B cell (primary cell): ENCODE data around the gene ESPNL. TPM values are rescaled to one million over a fixed set of nuclear protein-coding genes. Genes with fewer than 3 reads are reported as not detected.

Experiments
- ATAC-seq: fragments of 200-7000 bp; cut with Tn5 transposase; one replicate; pipeline ENCODE4 v1.10.0; 2021; ENCODE audit warnings: low read depth, mild to moderate bottlenecking, moderate number of reproducible peaks, moderate library complexity
- CTCF ChIA-PET: fragments of 350-600 bp; sonication (Branson Sonifier 250); formaldehyde crosslinking; loops from one replicate; lab custom pipeline; 2021; ENCODE audit warnings: antibody characterized with exemption, inconsistent platforms; lab: Charles Lee
- POLR2A ChIA-PET: fragments of 350-600 bp; sonication (Branson Sonifier 250); formaldehyde crosslinking; loops from one replicate; lab custom pipeline; 2021; ENCODE audit warnings: antibody characterized with exemption; lab: Charles Lee
- DNase-seq: peaks from one replicate; pipeline ENCODE4 v3.0.0; 2013
- H2AFZ ChIP-seq: 2 replicates; pipeline ENCODE4 v1.6.1; 2012; ENCODE audit warnings: mild to moderate bottlenecking, low read depth, low read length; ENCODE audit not compliant: insufficient read depth, poor library complexity, severe bottlenecking
- H3K27ac ChIP-seq, 2 donors: 1 replicate in 1 of 2; 2 replicates in 1 of 2; pipeline ENCODE4 v1.5.1; 2012 to 2013; ENCODE audit warnings: low read length in 2 of 2, mild to moderate bottlenecking in 2 of 2, moderate library complexity in 1 of 2
- H3K27me3 ChIP-seq, 4 experiments: fragments of 200-600 bp in 1 of 4; sonication (generic) in 1 of 4; replicated peaks in 1 of 4; 1 replicate in 2 of 4; 2 replicates in 2 of 4; pipeline versions ENCODE4 v1.6.1 to v1.7.0; 2013 to 2016; ENCODE audit warnings: low read length in 3 of 4, mild to moderate bottlenecking in 2 of 4, mixed read lengths in 1 of 4, moderate library complexity in 1 of 4; ENCODE audit not compliant: insufficient read depth in 4 of 4, control insufficient read depth in 3 of 4; ENCODE audit errors: control extremely low read depth in 1 of 4
- H3K36me3 ChIP-seq, 2 experiments: replicated peaks in 1 of 2; 1 replicate in 1 of 2; 2 replicates in 1 of 2; pipeline versions ENCODE4 v1.6.1 to v1.7.1; 2013; ENCODE audit warnings: low read length in 1 of 2; ENCODE audit not compliant: insufficient read depth in 2 of 2, control insufficient read depth in 1 of 2; ENCODE audit errors: control extremely low read depth in 1 of 2, extremely low read depth in 1 of 2
- H3K4me1 ChIP-seq, 2 donors: fragments of 200-600 bp in 1 of 2; sonication (generic) in 1 of 2; 1 replicate in 1 of 2; 2 replicates in 1 of 2; pipeline versions ENCODE4 v1.5.1 to v1.6.1; 2013 to 2017; ENCODE audit warnings: low read length in 2 of 2; ENCODE audit not compliant: control insufficient read depth in 2 of 2, insufficient read depth in 2 of 2
- H3K4me2 ChIP-seq: replicated peaks from 2 replicates; pipeline ENCODE3; 2012; ENCODE audit warnings: mild to moderate bottlenecking, low read depth, low read length; ENCODE audit not compliant: poor library complexity, severe bottlenecking
- H3K4me3 ChIP-seq, 5 experiments: fragments of 200-600 bp in 1 of 5; sonication (generic) in 1 of 5; 1 replicate in 3 of 5; 2 replicates in 2 of 5; pipeline versions ENCODE4 v1.5.1 to v1.7.0; 2011 to 2016; ENCODE audit warnings: low read length in 4 of 5, mild to moderate bottlenecking in 4 of 5, low read depth in 2 of 5, control low read depth in 1 of 5, moderate library complexity in 1 of 5; ENCODE audit not compliant: insufficient read depth in 1 of 5; ENCODE audit errors: control extremely low read depth in 1 of 5, extremely low read depth in 1 of 5
- H3K79me2 ChIP-seq: fragments of 200-600 bp; sonication (generic); one replicate; pipeline ENCODE4 v1.6.0; 2016; ENCODE audit warnings: low read length; ENCODE audit not compliant: control insufficient read depth, insufficient read depth
- H3K9ac ChIP-seq: fragments of 200-600 bp; sonication (generic); 2 replicates; pipeline ENCODE4 v1.6.1; 2017; ENCODE audit warnings: mild to moderate bottlenecking, low read length, moderate library complexity
- H3K9me3 ChIP-seq, 3 donors: one replicate each; pipeline versions ENCODE4 v1.6.1 to v1.7.1; 2013; ENCODE audit warnings: low read length in 2 of 3; ENCODE audit not compliant: control insufficient read depth in 2 of 3, insufficient read depth in 1 of 3; ENCODE audit errors: control extremely low read depth in 1 of 3
- H4K20me1 ChIP-seq: 2 replicates; pipeline ENCODE4 v1.6.0; 2012; ENCODE audit warnings: mild to moderate bottlenecking, low read length; ENCODE audit not compliant: insufficient read depth, control insufficient read depth, poor library complexity, severe bottlenecking
- H3K27ac Mint-ChIP-seq: one replicate; pipeline ENCODE4 v1.8.0; 2021; ENCODE audit warnings: mixed read lengths
- H3K27me3 Mint-ChIP-seq: one replicate; pipeline ENCODE4 v1.8.0; 2021; ENCODE audit warnings: mixed read lengths
- H3K4me1 Mint-ChIP-seq: one replicate; pipeline ENCODE4 v1.8.0; 2021; ENCODE audit warnings: mixed read lengths
- H3K4me3 Mint-ChIP-seq: one replicate; pipeline ENCODE4 v1.8.0; 2021; ENCODE audit warnings: mixed read lengths
- H3K9me3 Mint-ChIP-seq: one replicate; pipeline ENCODE4 v1.8.0; 2022; ENCODE audit warnings: mixed read lengths; ENCODE audit not compliant: insufficient read depth
- CTCF ChIP-seq: fragments of 200-600 bp; IDR thresholded peaks from one replicate; pipeline ENCODE4 v1.8.0; 2022; ENCODE audit warnings: antibody characterized with exemption, mild to moderate bottlenecking
- EZH2 ChIP-seq: IDR thresholded peaks from 2 replicates; pipeline ENCODE4 v1.6.1; 2012; ENCODE audit warnings: borderline replicate concordance, low read depth, mild to moderate bottlenecking, moderate library complexity, low read length; ENCODE audit not compliant: insufficient read depth, poor library complexity, severe bottlenecking
- WGBS: methylation state at CpG from one replicate; pipeline ENCODE4 v1.1.5; 2013; ENCODE audit warnings: missing lambda C conversion rate; ENCODE audit not compliant: insufficient coverage; 5-methylcytosine and 5-hydroxymethylcytosine counted together
- intact Hi-C: fragments of 100-400 bp; cut with micrococcal nuclease; formaldehyde crosslinking; loops from one replicate; pipeline ENCODE4 v1.10.0; 2022
- polyA plus RNA-seq: library from polyadenylated mRNA; depleted of rRNA; stranded (reverse); fragments of >200 nt; gene quantifications from 2 replicates; pipeline ENCODE4 v1.2.3, GENCODE V29; 2012
- total RNA-seq, 2 donors: library from RNA; stranded (reverse); fragments of 120-200 nt in 1 of 2; gene quantifications; 1 replicate in 1 of 2; 2 replicates in 1 of 2; pipeline versions ENCODE4 v1.2.3 to v1.2.4, GENCODE V29; 2013 to 2022

Gene ESPNL
- total and polyA plus RNA-seq, 2 donors (not counting 1 experiment from before 2014, with no cell fraction given): 1.6 to 2.5 TPM

GRCh38 chr2:238152771-238153688, 52.9 kb downstream of the ESPNL start:
- Histone ChIP-seq H3K9me3 (peaks cover 0 to 10% (median 0%) of the 10 kb centered on the region in 3 donors), H3K36me3 (no peaks in the 10 kb centered on the region), H3K27ac (no peak overlapping the region), H3K79me2 (no peaks in the 10 kb centered on the region), H3K9ac (no peak overlapping the region), H3K27me3 (no peaks in the 10 kb centered on the region), H2AFZ (no peak overlapping the region), H4K20me1 (no peaks in the 10 kb centered on the region), H3K4me3 (no peak overlapping the region), H3K4me1 (no peaks in the 10 kb centered on the region), H3K4me2 (no peak overlapping the region)
- H3K4me1 Mint-ChIP-seq: no peaks in the 10 kb centered on the region
- no peak overlapping the region for H3K4me3 Mint-ChIP-seq
- intact Hi-C loops: no loop called here
- no peak overlapping the region for H3K27ac Mint-ChIP-seq
- H3K27me3 Mint-ChIP-seq: no peaks in the 10 kb centered on the region
- POLR2A ChIA-PET: no interaction called here
- no peak for ATAC-seq
- CTCF ChIA-PET: interaction anchor here (0.7 kb wide), 1 partner anchor 9 kb away, joined by 3 read pairs; no protein-coding TSS in a partner anchor
- no peaks in the 10 kb centered on the region for H3K9me3 Mint-ChIP-seq
- 89% methylated on average over 19 of the region's 22 CpGs for WGBS
- no peak for DNase-seq
- TF ChIP-seq CTCF (no peak), EZH2 (no peak)

- Histone ChIP-seq H3K4me1 (peaks cover 5 to 8% of the 10 kb centered on the region in 2 donors), H4K20me1 (no peaks in the 10 kb centered on the region), H3K27ac (no peak overlapping the region), H3K79me2 (no peaks in the 10 kb centered on the region), H2AFZ (no peak overlapping the region), H3K9ac (no peak overlapping the region), H3K4me2 (no peak overlapping the region), H3K9me3 (peaks cover 0 to 16% (median 0%) of the 10 kb centered on the region in 3 donors), H3K36me3 (no peaks in the 10 kb centered on the region), H3K27me3 (peaks cover 0 to 8% (median 2%) of the 10 kb centered on the region in 4 experiments), H3K4me3 (no peak overlapping the region)
- POLR2A ChIA-PET: no interaction called here
- Mint-ChIP-seq H3K4me1 (peaks cover 4% of the 10 kb centered on the region), H3K4me3 (no peak overlapping the region), H3K27me3 (peaks cover 5% of the 10 kb centered on the region), H3K9me3 (no peaks in the 10 kb centered on the region), H3K27ac (no peak overlapping the region)
- TF ChIP-seq CTCF: no peak
- TF ChIP-seq EZH2: no peak
- intact Hi-C loops: no loop called here
- ATAC-seq (no peak), DNase-seq (no peak)
- WGBS: 97% methylated on average over 9 of the region's 10 CpGs
- CTCF ChIA-PET: no interaction called here
These were observed 54.4 kb downstream of the ESPNL start for GRCh38 chr2:238154570-238154969.
